Ascending aorta (tissue), 2 donors: ENCODE measurements around the gene ALOX15B. TPM values are rescaled to one million over a fixed set of nuclear protein-coding genes. Genes with fewer than 3 reads are reported as not detected.

Source experiments
- DNase-seq, 2 donors: peaks; one replicate each; pipeline ENCODE4 v3.0.0-alpha.2; 2019; ENCODE audit warnings: low spot score in 2 of 2
- H3K27ac ChIP-seq, 2 donors: fragments of 200-600 bp; sonication (generic); one replicate each; pipeline ENCODE4 v1.5.1; 2016 to 2017; ENCODE audit warnings: mild to moderate bottlenecking in 1 of 2
- H3K27me3 ChIP-seq: fragments of 200-600 bp; sonication (generic); one replicate; pipeline ENCODE4 v1.5.1; 2017
- H3K36me3 ChIP-seq, 2 donors: fragments of 200-600 bp; sonication (generic); one replicate each; pipeline ENCODE4 v1.5.1; 2016
- H3K4me1 ChIP-seq, 2 donors: fragments of 200-600 bp; sonication (generic); one replicate each; pipeline ENCODE4 v1.5.1; 2016 to 2017; ENCODE audit warnings: mild to moderate bottlenecking in 1 of 2
- H3K4me3 ChIP-seq, 2 donors: fragments of 200-600 bp; sonication (generic); one replicate each; pipeline ENCODE4 v1.5.1; 2016 to 2017; ENCODE audit warnings: mild to moderate bottlenecking in 1 of 2
- H3K9me3 ChIP-seq, 2 donors: fragments of 200-600 bp; sonication (generic); one replicate each; pipeline ENCODE4 v1.5.1; 2016
- CTCF ChIP-seq, 3 experiments: fragments of 200-600 bp in 2 of 3; fragments of 450-650 bp in 1 of 3; sonication (generic) in 2 of 3; IDR thresholded peaks; one replicate each; pipeline ENCODE4 v1.5.1; 2016 to 2019; ENCODE audit warnings: antibody characterized with exemption in 3 of 3, mild to moderate bottlenecking in 1 of 3, moderate library complexity in 1 of 3
- intact Hi-C: fragments of 100-400 bp; cut with DNase I; formaldehyde crosslinking; loops from one replicate; pipeline ENCODE4 v1.15.1; 2023
- total RNA-seq: library from RNA; depleted of rRNA; stranded (reverse); fragments of >200 nt; gene quantifications from one replicate; pipeline ENCODE4 v1.1.0, GENCODE V29; 2016

Gene ALOX15B
- total RNA-seq, 1 donor from 2014 or later, result 2.3 TPM

GRCh38 chr17:8046929-8047768 lies 8.3 kb downstream of the ALOX15B start:
- H3K27me3 ChIP-seq, result no peaks in the 10 kb centered on the region
- H3K27ac ChIP-seq, result no peak overlapping the region
- no peak overlapping the region for H3K4me3 ChIP-seq
- no peaks in the 10 kb centered on the region for H3K4me1 ChIP-seq
- DNase-seq, result peak in 1 of 2 donors; percentile 57
- no peaks in the 10 kb centered on the region for H3K36me3 ChIP-seq
- no peak for TF ChIP-seq CTCF (IDR thresholded peaks at IDR 0.05)
- H3K9me3 ChIP-seq, result no peaks in the 10 kb centered on the region
- intact Hi-C loops, result no loop called here

GRCh38 chr17:8047769-8048110 lies 8.9 kb downstream of the ALOX15B start:
- no peaks in the 10 kb centered on the region for H3K4me1 ChIP-seq
- intact Hi-C loops, result no loop called here

GRCh38 chr17:8048236-8048635 lies 9.4 kb downstream of the ALOX15B start:
- Histone ChIP-seq H3K4me3 (no peak overlapping the region), H3K27ac (no peak overlapping the region), H3K9me3 (no peaks in the 10 kb centered on the region), H3K4me1 (no peaks in the 10 kb centered on the region), H3K27me3 (no peaks in the 10 kb centered on the region), H3K36me3 (no peaks in the 10 kb centered on the region)
- no peak for TF ChIP-seq CTCF (IDR thresholded peaks at IDR 0.05)
- intact Hi-C loops, result no loop called here
- peak in 1 of 2 donors; percentile 41 for DNase-seq

More at GRCh38 chr17:8047769-8048110, 8.9 kb downstream of the ALOX15B start:
- H3K27ac ChIP-seq, result no peak overlapping the region
- no peak for DNase-seq
- H3K4me3 ChIP-seq, result no peak overlapping the region
- H3K36me3 ChIP-seq, result no peaks in the 10 kb centered on the region
- no peaks in the 10 kb centered on the region for H3K27me3 ChIP-seq
- TF ChIP-seq CTCF (IDR thresholded peaks at IDR 0.05), result no peak
- H3K9me3 ChIP-seq, result no peaks in the 10 kb centered on the region

- Histone ChIP-seq H3K4me1 (no peaks in the 10 kb centered on the region), H3K36me3 (no peaks in the 10 kb centered on the region), H3K4me3 (no peak overlapping the region), H3K27me3 (no peaks in the 10 kb centered on the region), H3K27ac (no peak overlapping the region), H3K9me3 (no peaks in the 10 kb centered on the region)
- no peak for DNase-seq
- TF ChIP-seq CTCF (IDR thresholded peaks at IDR 0.05), result no peak
- intact Hi-C loops, result no loop called here
Measured at GRCh38 chr17:8048736-8049135, 9.9 kb downstream of the ALOX15B start.

DNA sequence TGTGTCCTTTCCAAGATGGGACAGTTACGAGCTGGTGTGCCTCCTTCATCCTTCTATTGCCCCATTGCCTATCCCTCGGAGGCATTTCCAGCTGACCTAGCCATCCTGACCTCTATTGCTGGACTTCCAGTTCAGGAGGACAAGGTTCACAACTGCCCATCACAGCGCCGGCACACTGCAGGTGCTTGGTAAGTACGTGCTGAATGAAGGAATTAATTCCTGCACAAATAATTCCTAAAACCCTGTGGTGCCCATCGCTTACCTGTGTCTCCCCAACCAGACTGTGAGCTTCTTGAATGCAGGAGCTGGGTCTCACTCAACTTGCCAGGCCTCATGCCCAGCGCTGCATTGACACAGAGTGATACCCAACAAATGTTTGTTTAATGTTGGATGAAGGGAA lies 13.0 kb downstream of the ALOX15B start:
- no peak overlapping the region for H3K27ac ChIP-seq
- TF ChIP-seq CTCF (IDR thresholded peaks at IDR 0.05), result no peak
- H3K36me3 ChIP-seq, result no peaks in the 10 kb centered on the region
- no peaks in the 10 kb centered on the region for H3K27me3 ChIP-seq
- H3K4me1 ChIP-seq, result no peaks in the 10 kb centered on the region
- intact Hi-C loops, result loop anchor here (10.0 kb wide), 1 partner anchor 227 kb away; no protein-coding TSS in a partner anchor
- H3K4me3 ChIP-seq, result no peak overlapping the region
- no peaks in the 10 kb centered on the region for H3K9me3 ChIP-seq
- no peak for DNase-seq
